ENCODE results near the gene PRKAG2.

The PRKAG2 gene

GRCh38 chr7:151814400-151815009 lies 62.4 kb downstream of the PRKAG2 start:
- TF ChIP-seq MYC (IDR thresholded peaks at IDR 0.05; ENCODE audit: low read depth, low read length) (no peak), MAX (IDR thresholded peaks at IDR 0.05; ENCODE audit: low read depth, low read length) (no peak), POLR2A (IDR thresholded peaks at IDR 0.05; ENCODE audit: extremely low read depth, insufficient read length) (no peak), CTCF (IDR thresholded peaks at IDR 0.05; ENCODE audit: low read depth, low read length) (no peak)
- no peak for DNase-seq (ENCODE audit: low read depth)
- no peak overlapping the region for H3K4me3 ChIP-seq (ENCODE audit: low read depth, low read length)

GRCh38 chr7:151813997-151814396 lies 62.9 kb downstream of the PRKAG2 start:
- DNase-seq (ENCODE audit: low read depth), result no peak
- TF ChIP-seq POLR2A (IDR thresholded peaks at IDR 0.05; ENCODE audit: extremely low read depth, insufficient read length) (no peak), CTCF (IDR thresholded peaks at IDR 0.05; ENCODE audit: low read depth, low read length) (no peak), MAX (IDR thresholded peaks at IDR 0.05; ENCODE audit: low read depth, low read length) (no peak), MYC (IDR thresholded peaks at IDR 0.05; ENCODE audit: low read depth, low read length) (no peak)

GRCh38 chr7:151813445-151813844 lies 63.5 kb downstream of the PRKAG2 start:
- no peak for TF ChIP-seq MYC (IDR thresholded peaks at IDR 0.05; ENCODE audit: low read depth, low read length)
- no peak for TF ChIP-seq POLR2A (IDR thresholded peaks at IDR 0.05; ENCODE audit: extremely low read depth, insufficient read length)
- TF ChIP-seq MAX (IDR thresholded peaks at IDR 0.05; ENCODE audit: low read depth, low read length), result no peak
- TF ChIP-seq CTCF (IDR thresholded peaks at IDR 0.05; ENCODE audit: low read depth, low read length), result no peak
- no peak overlapping the region for H3K4me3 ChIP-seq (ENCODE audit: low read depth, low read length)
- no peak for DNase-seq (ENCODE audit: low read depth)

More at GRCh38 chr7:151813997-151814396, 62.9 kb downstream of the PRKAG2 start:
- no peak overlapping the region for H3K4me3 ChIP-seq (ENCODE audit: low read depth, low read length)

- no peak for DNase-seq (ENCODE audit: low read depth)
- TF ChIP-seq MAX (IDR thresholded peaks at IDR 0.05; ENCODE audit: low read depth, low read length) (no peak), CTCF (IDR thresholded peaks at IDR 0.05; ENCODE audit: low read depth, low read length) (no peak), MYC (IDR thresholded peaks at IDR 0.05; ENCODE audit: low read depth, low read length) (no peak), POLR2A (IDR thresholded peaks at IDR 0.05; ENCODE audit: extremely low read depth, insufficient read length) (no peak)
- no peak overlapping the region for H3K4me3 ChIP-seq (ENCODE audit: low read depth, low read length)
Observed at GRCh38 chr7:151812967-151813366, 63.9 kb downstream of the PRKAG2 start.

GRCh38 chr7:151810441-151811232 lies 66.3 kb downstream of the PRKAG2 start:
- H3K4me3 ChIP-seq (ENCODE audit: low read depth, low read length), result no peak overlapping the region
- no peak for DNase-seq (ENCODE audit: low read depth)
- no peak for TF ChIP-seq MYC (IDR thresholded peaks at IDR 0.05; ENCODE audit: low read depth, low read length)

GRCh38 chr7:151809864-151810170 lies 67.1 kb downstream of the PRKAG2 start:
- DNase-seq (ENCODE audit: low read depth), result no peak
- H3K4me3 ChIP-seq (ENCODE audit: low read depth, low read length), result no peak overlapping the region
- no peak for TF ChIP-seq MYC (IDR thresholded peaks at IDR 0.05; ENCODE audit: low read depth, low read length)
- no peak for TF ChIP-seq MAX (IDR thresholded peaks at IDR 0.05; ENCODE audit: low read depth, low read length)
- no peak for TF ChIP-seq POLR2A (IDR thresholded peaks at IDR 0.05; ENCODE audit: extremely low read depth, insufficient read length)
- TF ChIP-seq CTCF (IDR thresholded peaks at IDR 0.05; ENCODE audit: low read depth, low read length), result no peak

Data from NB4 (cell line).